ENCODE measurements around the gene DNAH14. TPM values are rescaled to one million over a fixed set of nuclear protein-coding genes. Genes with fewer than 3 reads are reported as not detected.

Gene DNAH14
- total and polyA plus RNA-seq, 4 donors, result 2.7 to 19.8 (median 9.6) TPM

DNA sequence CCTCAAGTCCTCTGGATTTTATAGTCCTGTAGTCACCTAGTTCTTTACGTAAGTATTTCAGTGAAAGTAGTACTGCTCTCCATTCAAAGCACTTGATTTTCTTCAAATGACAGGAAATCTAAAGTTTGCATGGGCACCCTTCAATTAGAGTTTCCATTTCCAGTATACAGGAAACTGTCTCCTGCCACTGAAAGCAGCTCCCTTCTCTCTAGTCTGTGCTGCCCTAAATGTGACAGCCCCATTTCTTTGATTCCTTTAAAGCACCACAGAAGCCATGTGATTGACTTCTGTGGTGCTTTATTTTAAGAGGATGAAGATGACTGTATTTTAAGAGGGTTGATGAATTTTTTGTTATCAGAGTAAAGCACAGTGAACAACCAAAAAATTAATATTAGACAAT lies 226.1 kb downstream of the DNAH14 start:
- H3K9ac ChIP-seq (ENCODE audit: low read depth in 1 of 2, low read length in 2 of 2), result no peak overlapping the region
- WGBS, result 97% methylated on average over 1 of the region's 1 CpG
- H3K27ac ChIP-seq (ENCODE audit: low read depth in 1 of 2, low read length in 2 of 2), result no peak overlapping the region
- no peaks in the 10 kb centered on the region for H3K36me3 ChIP-seq (ENCODE audit: control insufficient read depth in 4 of 4, insufficient read depth in 3 of 4, low read depth in 1 of 4, low read length in 3 of 4)
- no peaks in the 10 kb centered on the region for H3K9me3 ChIP-seq (ENCODE audit: control insufficient read depth in 4 of 4, low read length in 3 of 4)
- no peaks in the 10 kb centered on the region for H3K27me3 ChIP-seq (ENCODE audit: control insufficient read depth in 4 of 4, insufficient read depth in 4 of 4, low read length in 3 of 4)
- no peak for TF ChIP-seq FOXA2 (IDR thresholded peaks at IDR 0.05)
- TF ChIP-seq TAF1 (conservative IDR thresholded peaks at IDR 0.05), result no peak
- no peak for DNase-seq (ENCODE audit: low spot score)
- no peak overlapping the region for H3K4me3 ChIP-seq (ENCODE audit: low read depth in 1 of 3, low read length in 3 of 3)
- H3K4me1 ChIP-seq (ENCODE audit: control insufficient read depth in 4 of 4, insufficient read depth in 4 of 4, low read length in 3 of 4), result no peaks in the 10 kb centered on the region

DNA sequence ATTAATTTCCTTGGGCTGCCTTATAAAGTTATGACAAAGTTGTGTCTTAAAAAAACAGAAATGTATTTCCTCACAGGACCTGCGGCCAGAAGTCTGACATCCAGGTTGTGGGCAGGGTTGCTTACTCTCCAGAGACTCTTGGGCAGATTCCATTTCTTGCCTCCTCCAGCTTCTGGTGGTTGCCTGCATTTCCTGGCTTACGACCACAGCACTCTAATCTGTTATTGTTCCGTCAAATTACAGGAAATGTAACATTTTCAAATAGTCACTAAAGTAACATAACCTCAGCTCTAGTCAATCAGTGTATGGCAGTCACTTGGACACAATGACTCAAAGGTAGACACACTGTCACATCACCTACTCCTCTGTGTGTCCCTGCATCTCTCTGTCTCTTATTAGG lies 226.8 kb downstream of the DNAH14 start:
- Histone ChIP-seq H3K4me3 (ENCODE audit: low read depth in 1 of 3, low read length in 3 of 3) (no peak overlapping the region), H3K27ac (ENCODE audit: low read depth in 1 of 2, low read length in 2 of 2) (no peak overlapping the region), H3K4me1 (ENCODE audit: control insufficient read depth in 4 of 4, insufficient read depth in 4 of 4, low read length in 3 of 4) (no peaks in the 10 kb centered on the region), H3K36me3 (ENCODE audit: control insufficient read depth in 4 of 4, insufficient read depth in 3 of 4, low read depth in 1 of 4, low read length in 3 of 4) (no peaks in the 10 kb centered on the region), H3K27me3 (ENCODE audit: control insufficient read depth in 4 of 4, insufficient read depth in 4 of 4, low read length in 3 of 4) (no peaks in the 10 kb centered on the region), H3K9me3 (ENCODE audit: control insufficient read depth in 4 of 4, low read length in 3 of 4) (no peaks in the 10 kb centered on the region), H3K9ac (ENCODE audit: low read depth in 1 of 2, low read length in 2 of 2) (no peak overlapping the region)
- TF ChIP-seq, protein P1, sequence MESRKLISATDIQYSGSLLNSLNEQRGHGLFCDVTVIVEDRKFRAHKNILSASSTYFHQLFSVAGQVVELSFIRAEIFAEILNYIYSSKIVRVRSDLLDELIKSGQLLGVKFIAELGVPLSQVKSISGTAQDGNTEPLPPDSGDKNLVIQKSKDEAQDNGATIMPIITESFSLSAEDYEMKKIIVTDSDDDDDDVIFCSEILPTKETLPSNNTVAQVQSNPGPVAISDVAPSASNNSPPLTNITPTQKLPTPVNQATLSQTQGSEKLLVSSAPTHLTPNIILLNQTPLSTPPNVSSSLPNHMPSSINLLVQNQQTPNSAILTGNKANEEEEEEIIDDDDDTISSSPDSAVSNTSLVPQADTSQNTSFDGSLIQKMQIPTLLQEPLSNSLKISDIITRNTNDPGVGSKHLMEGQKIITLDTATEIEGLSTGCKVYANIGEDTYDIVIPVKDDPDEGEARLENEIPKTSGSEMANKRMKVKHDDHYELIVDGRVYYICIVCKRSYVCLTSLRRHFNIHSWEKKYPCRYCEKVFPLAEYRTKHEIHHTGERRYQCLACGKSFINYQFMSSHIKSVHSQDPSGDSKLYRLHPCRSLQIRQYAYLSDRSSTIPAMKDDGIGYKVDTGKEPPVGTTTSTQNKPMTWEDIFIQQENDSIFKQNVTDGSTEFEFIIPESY (IDR thresholded peaks at IDR 0.05), result no peak
- TF ChIP-seq TAF1 (conservative IDR thresholded peaks at IDR 0.05), result no peak
- TF ChIP-seq HNF4G (IDR thresholded peaks at IDR 0.05), result no peak
- no peak for TF ChIP-seq GABPA (IDR thresholded peaks at IDR 0.05 in 1 of 2, conservative IDR thresholded peaks at IDR 0.05 in 1 of 2)
- TF ChIP-seq FOXA2 (IDR thresholded peaks at IDR 0.05), result no peak
- no peak for TF ChIP-seq RXRA (IDR thresholded peaks at IDR 0.05)
- no peak for TF ChIP-seq EGR1 (IDR thresholded peaks at IDR 0.05; ENCODE audit: low read depth in 2 of 2)
- TF ChIP-seq HNF4A (conservative IDR thresholded peaks at IDR 0.05), result no peak
- TF ChIP-seq RAD21 (IDR thresholded peaks at IDR 0.05), result no peak
- no peak for TF ChIP-seq SP1 (IDR thresholded peaks at IDR 0.05)
- no peak for TF ChIP-seq FOXA1 (IDR thresholded peaks at IDR 0.05)
- TF ChIP-seq, protein P2, sequence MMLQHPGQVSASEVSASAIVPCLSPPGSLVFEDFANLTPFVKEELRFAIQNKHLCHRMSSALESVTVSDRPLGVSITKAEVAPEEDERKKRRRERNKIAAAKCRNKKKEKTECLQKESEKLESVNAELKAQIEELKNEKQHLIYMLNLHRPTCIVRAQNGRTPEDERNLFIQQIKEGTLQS (IDR thresholded peaks at IDR 0.05), result no peak
- TF ChIP-seq, protein P3, sequence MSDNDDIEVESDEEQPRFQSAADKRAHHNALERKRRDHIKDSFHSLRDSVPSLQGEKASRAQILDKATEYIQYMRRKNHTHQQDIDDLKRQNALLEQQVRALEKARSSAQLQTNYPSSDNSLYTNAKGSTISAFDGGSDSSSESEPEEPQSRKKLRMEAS (IDR thresholded peaks at IDR 0.05), result no peak
- no peak for TF ChIP-seq JUND (IDR thresholded peaks at IDR 0.05)
- TF ChIP-seq NR2F2 (IDR thresholded peaks at IDR 0.05), result no peak
- TF ChIP-seq, protein P4, sequence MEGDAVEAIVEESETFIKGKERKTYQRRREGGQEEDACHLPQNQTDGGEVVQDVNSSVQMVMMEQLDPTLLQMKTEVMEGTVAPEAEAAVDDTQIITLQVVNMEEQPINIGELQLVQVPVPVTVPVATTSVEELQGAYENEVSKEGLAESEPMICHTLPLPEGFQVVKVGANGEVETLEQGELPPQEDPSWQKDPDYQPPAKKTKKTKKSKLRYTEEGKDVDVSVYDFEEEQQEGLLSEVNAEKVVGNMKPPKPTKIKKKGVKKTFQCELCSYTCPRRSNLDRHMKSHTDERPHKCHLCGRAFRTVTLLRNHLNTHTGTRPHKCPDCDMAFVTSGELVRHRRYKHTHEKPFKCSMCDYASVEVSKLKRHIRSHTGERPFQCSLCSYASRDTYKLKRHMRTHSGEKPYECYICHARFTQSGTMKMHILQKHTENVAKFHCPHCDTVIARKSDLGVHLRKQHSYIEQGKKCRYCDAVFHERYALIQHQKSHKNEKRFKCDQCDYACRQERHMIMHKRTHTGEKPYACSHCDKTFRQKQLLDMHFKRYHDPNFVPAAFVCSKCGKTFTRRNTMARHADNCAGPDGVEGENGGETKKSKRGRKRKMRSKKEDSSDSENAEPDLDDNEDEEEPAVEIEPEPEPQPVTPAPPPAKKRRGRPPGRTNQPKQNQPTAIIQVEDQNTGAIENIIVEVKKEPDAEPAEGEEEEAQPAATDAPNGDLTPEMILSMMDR (IDR thresholded peaks at IDR 0.05; ENCODE audit: low read depth, low read length, missing input control), result no peak
- TF ChIP-seq, protein P5, sequence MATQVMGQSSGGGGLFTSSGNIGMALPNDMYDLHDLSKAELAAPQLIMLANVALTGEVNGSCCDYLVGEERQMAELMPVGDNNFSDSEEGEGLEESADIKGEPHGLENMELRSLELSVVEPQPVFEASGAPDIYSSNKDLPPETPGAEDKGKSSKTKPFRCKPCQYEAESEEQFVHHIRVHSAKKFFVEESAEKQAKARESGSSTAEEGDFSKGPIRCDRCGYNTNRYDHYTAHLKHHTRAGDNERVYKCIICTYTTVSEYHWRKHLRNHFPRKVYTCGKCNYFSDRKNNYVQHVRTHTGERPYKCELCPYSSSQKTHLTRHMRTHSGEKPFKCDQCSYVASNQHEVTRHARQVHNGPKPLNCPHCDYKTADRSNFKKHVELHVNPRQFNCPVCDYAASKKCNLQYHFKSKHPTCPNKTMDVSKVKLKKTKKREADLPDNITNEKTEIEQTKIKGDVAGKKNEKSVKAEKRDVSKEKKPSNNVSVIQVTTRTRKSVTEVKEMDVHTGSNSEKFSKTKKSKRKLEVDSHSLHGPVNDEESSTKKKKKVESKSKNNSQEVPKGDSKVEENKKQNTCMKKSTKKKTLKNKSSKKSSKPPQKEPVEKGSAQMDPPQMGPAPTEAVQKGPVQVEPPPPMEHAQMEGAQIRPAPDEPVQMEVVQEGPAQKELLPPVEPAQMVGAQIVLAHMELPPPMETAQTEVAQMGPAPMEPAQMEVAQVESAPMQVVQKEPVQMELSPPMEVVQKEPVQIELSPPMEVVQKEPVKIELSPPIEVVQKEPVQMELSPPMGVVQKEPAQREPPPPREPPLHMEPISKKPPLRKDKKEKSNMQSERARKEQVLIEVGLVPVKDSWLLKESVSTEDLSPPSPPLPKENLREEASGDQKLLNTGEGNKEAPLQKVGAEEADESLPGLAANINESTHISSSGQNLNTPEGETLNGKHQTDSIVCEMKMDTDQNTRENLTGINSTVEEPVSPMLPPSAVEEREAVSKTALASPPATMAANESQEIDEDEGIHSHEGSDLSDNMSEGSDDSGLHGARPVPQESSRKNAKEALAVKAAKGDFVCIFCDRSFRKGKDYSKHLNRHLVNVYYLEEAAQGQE (IDR thresholded peaks at IDR 0.05), result no peak
- no peak for TF ChIP-seq YY1 (IDR thresholded peaks at IDR 0.05)
- DNase-seq (ENCODE audit: low spot score), result no peak
- WGBS, result 82% methylated on average over 3 of the region's 3 CpGs
